ENCODE data around the gene SNX15. TPM values are rescaled to one million over a fixed set of nuclear protein-coding genes. Genes with fewer than 3 reads are reported as not detected.

The SNX15 gene
- total RNA-seq, 1 experiment from 2014 or later, result 21.0 TPM

DNA sequence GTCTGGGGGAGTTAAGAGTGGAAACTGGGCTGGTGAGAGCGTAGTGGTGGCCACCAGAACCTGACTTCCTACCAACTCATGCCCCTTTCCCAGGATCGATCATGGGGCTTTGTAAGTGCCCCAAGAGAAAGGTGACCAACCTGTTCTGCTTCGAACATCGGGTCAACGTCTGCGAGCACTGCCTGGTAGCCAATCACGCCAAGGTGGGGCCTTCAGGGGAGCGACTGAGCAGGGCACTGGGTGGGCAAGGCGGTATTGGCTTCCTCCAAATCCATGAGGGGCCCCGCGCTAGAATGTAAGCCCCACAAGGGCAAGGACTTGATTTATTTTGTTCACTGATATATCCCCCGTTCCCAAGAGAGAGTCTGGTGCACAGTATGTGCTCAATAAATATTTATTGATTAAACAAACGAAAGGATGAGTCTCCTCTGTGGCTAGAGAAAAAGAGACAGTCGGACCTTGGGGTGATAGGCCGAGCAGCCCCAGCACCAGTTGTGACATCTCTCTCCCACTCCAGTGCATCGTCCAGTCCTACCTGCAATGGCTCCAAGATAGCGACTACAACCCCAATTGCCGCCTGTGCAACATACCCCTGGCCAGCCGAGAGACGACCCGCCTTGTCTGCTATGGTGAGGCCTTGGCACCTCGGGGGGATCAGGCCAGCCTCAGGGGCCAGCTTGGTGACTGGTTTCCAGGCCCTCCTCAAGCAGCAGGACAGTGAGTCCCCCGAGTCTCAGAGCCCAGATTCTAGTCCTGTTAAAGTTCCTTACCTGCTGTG, 57.5 kb downstream of the SNX15 start:
- H3K36me3 Mint-ChIP-seq (ENCODE audit: insufficient read depth, unreplicated experiment), result peaks cover 36% of the 10 kb centered on the region
- H3K9me3 Mint-ChIP-seq (ENCODE audit: unreplicated experiment), result no peaks in the 10 kb centered on the region
- intact Hi-C loops (cut with micrococcal nuclease), result loop anchor here (5.0 kb wide), 2 partner anchors 42 to 57 kb away; partner anchors contain the start of genes SAC3D1 and SNX15
- CTCF ChIA-PET, result interaction anchor here (0.5 to 2.1 kb wide), 5 partner anchors 13 to 198 kb away, joined by 3 to 8 read pairs (median 3); no protein-coding TSS in a partner anchor
- DNase-seq (ENCODE audit: unreplicated experiment), result no peak
- H3K27me3 Mint-ChIP-seq (ENCODE audit: insufficient read depth, unreplicated experiment), result no peaks in the 10 kb centered on the region
- POLR2A ChIA-PET, result interaction anchor here (0.7 to 2.4 kb wide), 6 partner anchors 11 to 50 kb away, joined by 3 to 28 read pairs (median 4); partner anchors contain the start of genes SAC3D1, SYVN1, TM7SF2 and VPS51
- peak overlapping the region; percentile 99 for H3K27ac Mint-ChIP-seq (ENCODE audit: low read depth, unreplicated experiment)
- peak overlapping the region; percentile 99 for H3K4me3 Mint-ChIP-seq (ENCODE audit: unreplicated experiment)
- H3K4me1 Mint-ChIP-seq (ENCODE audit: insufficient read depth, unreplicated experiment), result peaks cover 22% of the 10 kb centered on the region
- TF ChIP-seq CTCF (IDR thresholded peaks at IDR 0.05; ENCODE audit: unreplicated experiment), result no peak
- BruUV-seq (replicated peaks), result TSS peak; percentile 41

DNA sequence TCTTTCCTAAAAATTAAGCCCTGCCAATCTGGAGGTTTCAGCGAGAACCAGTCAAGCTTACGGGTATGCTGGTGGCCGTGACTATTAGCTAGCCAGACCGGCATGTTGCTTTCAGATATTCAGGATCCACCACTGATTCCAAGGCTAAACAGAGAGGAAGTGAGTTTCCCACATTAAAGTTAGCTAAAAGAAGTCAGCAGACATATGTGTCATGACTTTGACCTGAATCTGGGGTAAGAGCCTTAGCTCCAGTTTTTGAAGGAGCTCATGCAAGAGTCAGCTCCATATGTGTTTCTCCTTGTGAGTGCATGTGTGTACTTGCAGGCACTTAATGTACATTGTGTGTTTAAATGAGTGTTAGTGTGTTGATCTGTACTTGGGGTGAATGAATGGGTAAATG, 58.2 kb downstream of the SNX15 start:
- intact Hi-C loops (cut with micrococcal nuclease), result no loop called here
- CTCF ChIA-PET, result interaction anchor here (0.5 to 2.1 kb wide), 6 partner anchors 12 to 199 kb away, joined by 3 to 8 read pairs (median 3); no protein-coding TSS in a partner anchor
- no TSS peak for BruUV-seq (replicated peaks)
- peaks cover 36% of the 10 kb centered on the region for H3K36me3 Mint-ChIP-seq (ENCODE audit: insufficient read depth, unreplicated experiment)
- H3K27me3 Mint-ChIP-seq (ENCODE audit: insufficient read depth, unreplicated experiment), result no peaks in the 10 kb centered on the region
- TF ChIP-seq CTCF (IDR thresholded peaks at IDR 0.05; ENCODE audit: unreplicated experiment), result no peak
- peak overlapping the region; percentile 99 for H3K27ac Mint-ChIP-seq (ENCODE audit: low read depth, unreplicated experiment)
- H3K4me1 Mint-ChIP-seq (ENCODE audit: insufficient read depth, unreplicated experiment), result peaks cover 22% of the 10 kb centered on the region
- POLR2A ChIA-PET, result interaction anchor here (0.7 to 2.4 kb wide), 6 partner anchors 10 to 50 kb away, joined by 3 to 28 read pairs (median 4); partner anchors contain the start of genes SAC3D1, SYVN1, TM7SF2 and VPS51
- DNase-seq (ENCODE audit: unreplicated experiment), result no peak
- peak overlapping the region; percentile 99 for H3K4me3 Mint-ChIP-seq (ENCODE audit: unreplicated experiment)
- no peaks in the 10 kb centered on the region for H3K9me3 Mint-ChIP-seq (ENCODE audit: unreplicated experiment)

GRCh38 chr11:65086809-65087208, 59.6 kb downstream of the SNX15 start:
- Mint-ChIP-seq H3K27me3 (ENCODE audit: insufficient read depth, unreplicated experiment) (no peaks in the 10 kb centered on the region), H3K9me3 (ENCODE audit: unreplicated experiment) (no peaks in the 10 kb centered on the region), H3K36me3 (ENCODE audit: insufficient read depth, unreplicated experiment) (peaks cover 36% of the 10 kb centered on the region), H3K4me1 (ENCODE audit: insufficient read depth, unreplicated experiment) (peaks cover 16% of the 10 kb centered on the region), H3K27ac (ENCODE audit: low read depth, unreplicated experiment) (no peak overlapping the region), H3K4me3 (ENCODE audit: unreplicated experiment) (peak overlapping the region; percentile 21)
- intact Hi-C loops (cut with micrococcal nuclease), result no loop called here
- BruUV-seq (replicated peaks), result no TSS peak
- no peak for DNase-seq (ENCODE audit: unreplicated experiment)
- ChIA-PET POLR2A (interaction anchor here (2.4 kb wide), 1 partner anchor 9 kb away, joined by 28 read pairs; the partner anchor contains the start of gene VPS51), CTCF (interaction anchor here (0.6 to 2.1 kb wide), 2 partner anchors 8 to 24 kb away, joined by 3 to 8 read pairs; no protein-coding TSS in a partner anchor)
- TF ChIP-seq CTCF (IDR thresholded peaks at IDR 0.05; ENCODE audit: unreplicated experiment), result no peak

GRCh38 chr11:65087216-65087615, 60.0 kb downstream of the SNX15 start:
- peaks cover 16% of the 10 kb centered on the region for H3K4me1 Mint-ChIP-seq (ENCODE audit: insufficient read depth, unreplicated experiment)
- peaks cover 36% of the 10 kb centered on the region for H3K36me3 Mint-ChIP-seq (ENCODE audit: insufficient read depth, unreplicated experiment)
- CTCF ChIA-PET, result no interaction called here
- H3K9me3 Mint-ChIP-seq (ENCODE audit: unreplicated experiment), result no peaks in the 10 kb centered on the region
- no TSS peak for BruUV-seq (replicated peaks)
- H3K27me3 Mint-ChIP-seq (ENCODE audit: insufficient read depth, unreplicated experiment), result no peaks in the 10 kb centered on the region
- no peak overlapping the region for H3K4me3 Mint-ChIP-seq (ENCODE audit: unreplicated experiment)
- POLR2A ChIA-PET, result no interaction called here
- no peak for TF ChIP-seq CTCF (IDR thresholded peaks at IDR 0.05; ENCODE audit: unreplicated experiment)
- intact Hi-C loops (cut with micrococcal nuclease), result no loop called here
- H3K27ac Mint-ChIP-seq (ENCODE audit: low read depth, unreplicated experiment), result no peak overlapping the region
- no peak for DNase-seq (ENCODE audit: unreplicated experiment)

Data from MCF 10A (cell line).